Measurements from ENCODE around the gene CLCN2. TPM values are rescaled to one million over a fixed set of nuclear protein-coding genes. Genes with fewer than 3 reads are reported as not detected.

CLCN2 gene
- total and polyA plus RNA-seq, 2 of the 4 experiments (the other 2 are of a cell fraction): 2.9 to 5.8 TPM

DNA sequence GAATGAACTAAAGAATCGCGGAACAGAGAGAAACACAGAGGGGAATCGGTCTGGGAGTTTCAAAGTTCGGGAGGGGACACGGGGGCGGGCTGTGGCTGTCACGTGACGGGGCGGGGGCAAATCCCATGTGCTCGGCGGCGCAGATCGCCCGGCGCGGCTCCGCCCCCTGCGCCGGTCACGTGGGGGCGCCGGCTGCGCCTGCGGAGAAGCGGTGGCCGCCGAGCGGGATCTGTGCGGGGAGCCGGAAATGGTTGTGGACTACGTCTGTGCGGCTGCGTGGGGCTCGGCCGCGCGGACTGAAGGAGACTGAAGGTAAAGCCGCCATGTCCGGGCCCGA is 47.1 kb downstream of the CLCN2 start, which contains the start of gene EIF4G1 (continued):
- TF ChIP-seq, protein P1, sequence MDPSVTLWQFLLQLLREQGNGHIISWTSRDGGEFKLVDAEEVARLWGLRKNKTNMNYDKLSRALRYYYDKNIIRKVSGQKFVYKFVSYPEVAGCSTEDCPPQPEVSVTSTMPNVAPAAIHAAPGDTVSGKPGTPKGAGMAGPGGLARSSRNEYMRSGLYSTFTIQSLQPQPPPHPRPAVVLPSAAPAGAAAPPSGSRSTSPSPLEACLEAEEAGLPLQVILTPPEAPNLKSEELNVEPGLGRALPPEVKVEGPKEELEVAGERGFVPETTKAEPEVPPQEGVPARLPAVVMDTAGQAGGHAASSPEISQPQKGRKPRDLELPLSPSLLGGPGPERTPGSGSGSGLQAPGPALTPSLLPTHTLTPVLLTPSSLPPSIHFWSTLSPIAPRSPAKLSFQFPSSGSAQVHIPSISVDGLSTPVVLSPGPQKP (IDR thresholded peaks at IDR 0.05; ENCODE audit: borderline replicate concordance, low read depth, low read length): no peak
- TF ChIP-seq NFE2L2 (IDR thresholded peaks at IDR 0.05; ENCODE audit: low read depth, low read length) (no peak), RCOR1 (IDR thresholded peaks at IDR 0.05; ENCODE audit: insufficient replicate concordance, low read length) (no peak)

DNA sequence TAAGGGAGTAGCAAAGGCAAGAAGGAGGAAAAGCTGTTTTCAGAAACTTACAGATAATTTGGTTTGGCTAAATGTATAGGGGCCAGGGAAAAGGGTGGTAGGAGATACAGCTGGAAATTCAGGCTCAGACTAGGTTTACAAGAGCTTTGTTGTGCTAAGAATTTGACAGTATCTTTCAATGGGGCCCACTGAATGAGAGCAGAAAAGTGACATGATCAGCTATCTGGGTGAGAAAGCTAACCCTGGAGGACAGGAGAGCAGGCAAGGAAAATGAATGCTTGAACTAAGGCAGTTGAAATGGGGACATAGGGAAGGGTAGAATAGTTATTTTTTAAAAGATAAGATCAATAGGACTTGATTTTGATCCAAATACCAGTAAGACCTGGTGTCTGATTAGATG is 49.8 kb downstream of the CLCN2 start:
- H2AK9ac ChIP-seq (replicated peaks; ENCODE audit: low read depth, low read length, poor library complexity): no peak overlapping the region
- no peak overlapping the region for H3K9ac ChIP-seq (ENCODE audit: low read depth, low read length)
- no peak overlapping the region for H2AK5ac ChIP-seq (ENCODE audit: low read depth, low read length)
- no peak overlapping the region for H3K4me3 ChIP-seq (ENCODE audit: insufficient read depth, low read depth, low read length)
- peaks cover 23% of the 10 kb centered on the region for H4K20me1 ChIP-seq (ENCODE audit: insufficient read depth, low read length)
- H2AFZ ChIP-seq (replicated peaks; ENCODE audit: low read length, poor library complexity): no peak overlapping the region
- H3K9me3 ChIP-seq (ENCODE audit: control insufficient read depth, insufficient read depth, low read length): no peaks in the 10 kb centered on the region
- H2BK120ac ChIP-seq (ENCODE audit: low read depth, low read length): no peak overlapping the region
- peaks cover 5 to 7% of the 10 kb centered on the region in 2 experiments; a peak in 3 of 4 replicates for H3K79me1 ChIP-seq (ENCODE audit: low read depth in 1 of 2, low read length in 2 of 2)
- H4K91ac ChIP-seq (ENCODE audit: insufficient read depth, low read depth, low read length): no peak overlapping the region
- no peak overlapping the region for H3K4ac ChIP-seq (ENCODE audit: low read depth, low read length)
- no peak overlapping the region for H4K8ac ChIP-seq (ENCODE audit: low read depth in 2 of 2, low read length in 2 of 2)
- no peak overlapping the region for H4K5ac ChIP-seq (ENCODE audit: low read depth, low read length)
- H3K14ac ChIP-seq (replicated peaks; ENCODE audit: low read depth, low read length): no peak overlapping the region
- H2BK15ac ChIP-seq (ENCODE audit: low read depth, low read length): no peak overlapping the region
- H3K18ac ChIP-seq (ENCODE audit: low read depth, low read length): no peak overlapping the region
- ATAC-seq (ENCODE audit: low read depth) (no peak), DNase-seq (no peak)
- H3K4me1 ChIP-seq (ENCODE audit: control insufficient read depth, insufficient read depth, low read length): peaks cover 2% of the 10 kb centered on the region
- in situ Hi-C loops (cut with MboI; ENCODE audit: low sequenced_read_pairs): no loop called here
- H3K36me3 ChIP-seq (ENCODE audit: control insufficient read depth, insufficient read depth, low read length): peaks cover 28% of the 10 kb centered on the region
- CTCF ChIA-PET: no interaction called here
- H2BK5ac ChIP-seq (ENCODE audit: low read depth, low read length, poor library complexity, severe bottlenecking): no peak overlapping the region
- intact Hi-C loops (cut with micrococcal nuclease): no loop called here
- dilution Hi-C loops (cut with HindIII; ENCODE audit: low sequenced_read_pairs, unreplicated experiment): no loop called here
- H3K23ac ChIP-seq (ENCODE audit: low read depth, low read length): no peak overlapping the region
- no TSS peak for BruUV-seq (replicated peaks)
- H3K27ac ChIP-seq (ENCODE audit: insufficient read depth, low read length): no peak overlapping the region
- POLR2A ChIA-PET (ENCODE audit: unreplicated experiment): no interaction called here
- no peak overlapping the region for H2BK20ac ChIP-seq (ENCODE audit: low read depth, low read length)
- no peak overlapping the region for H3K4me2 ChIP-seq (ENCODE audit: low read depth, low read length)
- peaks cover 2% of the 10 kb centered on the region for H3K9me1 ChIP-seq (ENCODE audit: insufficient read depth, low read length)
- H3K27me3 ChIP-seq (ENCODE audit: control insufficient read depth, insufficient read depth, low read length): no peaks in the 10 kb centered on the region
- no peak overlapping the region for H3K56ac ChIP-seq (ENCODE audit: extremely low read depth, insufficient read depth, low read length)
- TF ChIP-seq RCOR1 (IDR thresholded peaks at IDR 0.05; ENCODE audit: insufficient replicate concordance, low read length) (no peak), CEBPB (IDR thresholded peaks at IDR 0.05; ENCODE audit: low read depth, low read length) (no peak), RAD21 (IDR thresholded peaks at IDR 0.05; ENCODE audit: low read length) (no peak), FOS (IDR thresholded peaks at IDR 0.05; ENCODE audit: low read depth, low read length) (no peak), MAFK (IDR thresholded peaks at IDR 0.05; ENCODE audit: low read depth, low read length) (no peak), NFE2L2 (IDR thresholded peaks at IDR 0.05; ENCODE audit: low read depth, low read length) (no peak), MXI1 (IDR thresholded peaks at IDR 0.05; ENCODE audit: borderline replicate concordance, low read depth, low read length) (no peak), RFX5 (IDR thresholded peaks at IDR 0.05; ENCODE audit: low read depth, low read length) (no peak), BHLHE40 (IDR thresholded peaks at IDR 0.05; ENCODE audit: low read depth, low read length) (no peak), SMC3 (IDR thresholded peaks at IDR 0.05; ENCODE audit: low read depth, low read length) (no peak), MAZ (IDR thresholded peaks at IDR 0.05; ENCODE audit: borderline replicate concordance, low read depth, low read length) (no peak), POLR2A (IDR thresholded peaks at IDR 0.05; ENCODE audit: low read depth, low read length) (no peak)
- TF ChIP-seq, protein P2, sequence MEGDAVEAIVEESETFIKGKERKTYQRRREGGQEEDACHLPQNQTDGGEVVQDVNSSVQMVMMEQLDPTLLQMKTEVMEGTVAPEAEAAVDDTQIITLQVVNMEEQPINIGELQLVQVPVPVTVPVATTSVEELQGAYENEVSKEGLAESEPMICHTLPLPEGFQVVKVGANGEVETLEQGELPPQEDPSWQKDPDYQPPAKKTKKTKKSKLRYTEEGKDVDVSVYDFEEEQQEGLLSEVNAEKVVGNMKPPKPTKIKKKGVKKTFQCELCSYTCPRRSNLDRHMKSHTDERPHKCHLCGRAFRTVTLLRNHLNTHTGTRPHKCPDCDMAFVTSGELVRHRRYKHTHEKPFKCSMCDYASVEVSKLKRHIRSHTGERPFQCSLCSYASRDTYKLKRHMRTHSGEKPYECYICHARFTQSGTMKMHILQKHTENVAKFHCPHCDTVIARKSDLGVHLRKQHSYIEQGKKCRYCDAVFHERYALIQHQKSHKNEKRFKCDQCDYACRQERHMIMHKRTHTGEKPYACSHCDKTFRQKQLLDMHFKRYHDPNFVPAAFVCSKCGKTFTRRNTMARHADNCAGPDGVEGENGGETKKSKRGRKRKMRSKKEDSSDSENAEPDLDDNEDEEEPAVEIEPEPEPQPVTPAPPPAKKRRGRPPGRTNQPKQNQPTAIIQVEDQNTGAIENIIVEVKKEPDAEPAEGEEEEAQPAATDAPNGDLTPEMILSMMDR (conservative IDR thresholded peaks at IDR 0.05; ENCODE audit: low read depth, low read length): no peak
- TF ChIP-seq, protein P3, sequence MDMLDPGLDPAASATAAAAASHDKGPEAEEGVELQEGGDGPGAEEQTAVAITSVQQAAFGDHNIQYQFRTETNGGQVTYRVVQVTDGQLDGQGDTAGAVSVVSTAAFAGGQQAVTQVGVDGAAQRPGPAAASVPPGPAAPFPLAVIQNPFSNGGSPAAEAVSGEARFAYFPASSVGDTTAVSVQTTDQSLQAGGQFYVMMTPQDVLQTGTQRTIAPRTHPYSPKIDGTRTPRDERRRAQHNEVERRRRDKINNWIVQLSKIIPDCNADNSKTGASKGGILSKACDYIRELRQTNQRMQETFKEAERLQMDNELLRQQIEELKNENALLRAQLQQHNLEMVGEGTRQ (IDR thresholded peaks at IDR 0.05; ENCODE audit: low read depth, low read length): no peak

All from IMR-90 (cell line).